Thoracic aorta (tissue), 2 donors: ENCODE measurements around the gene FSTL4. TPM values are rescaled to one million over a fixed set of nuclear protein-coding genes. Genes with fewer than 3 reads are reported as not detected.

Experiments used
- ATAC-seq: fragments of 150-250 bp; one replicate; pipeline ENCODE4 v1.8.0; 2017; ENCODE audit warnings: low read depth; ENCODE audit not compliant: insufficient number of reproducible peaks, low FRiP score
- DNase-seq: peaks from one replicate; pipeline ENCODE4 v3.0.0-alpha.2; 2020; ENCODE audit warnings: low spot score
- H3K27ac ChIP-seq, 2 donors: fragments of 200-600 bp; sonication (generic); 1 replicate in 1 of 2; 2 replicates in 1 of 2; pipeline ENCODE4 v1.5.1; 2016; ENCODE audit warnings: mild to moderate bottlenecking in 2 of 2, moderate library complexity in 2 of 2
- H3K27me3 ChIP-seq: fragments of 200-600 bp; sonication (generic); replicated peaks from 2 replicates; pipeline ENCODE4 v1.6.0; 2016; ENCODE audit warnings: mild to moderate bottlenecking; ENCODE audit not compliant: insufficient read depth
- H3K36me3 ChIP-seq: fragments of 200-600 bp; sonication (generic); one replicate; pipeline ENCODE4 v1.5.1; 2016
- H3K4me1 ChIP-seq, 2 donors: fragments of 200-600 bp; sonication (generic); 1 replicate in 1 of 2; 2 replicates in 1 of 2; pipeline versions ENCODE4 v1.5.1 to v1.6.0; 2016; ENCODE audit warnings: low read depth in 2 of 2, mild to moderate bottlenecking in 1 of 2; ENCODE audit not compliant: control insufficient read depth in 1 of 2
- H3K4me3 ChIP-seq: fragments of 200-600 bp; sonication (generic); 2 replicates; pipeline ENCODE4 v1.5.1; 2016; ENCODE audit warnings: mild to moderate bottlenecking
- H3K9me3 ChIP-seq: fragments of 200-600 bp; sonication (generic); 2 replicates; pipeline ENCODE4 v1.5.1; 2016
- CTCF ChIP-seq: fragments of 200-600 bp; sonication (generic); IDR thresholded peaks from one replicate; pipeline ENCODE4 v1.5.1; 2019; ENCODE audit warnings: antibody characterized with exemption
- total RNA-seq, 2 donors: library from RNA; depleted of rRNA; stranded (reverse); fragments of >200 nt; gene quantifications; one replicate each; pipeline versions ENCODE4 v1.1.0 to v1.2.3, GENCODE V29; 2016

FSTL4 gene
- total RNA-seq, 2 donors from 2014 or later: not detected

GRCh38 chr5:133393776-133394476 is 218.4 kb downstream of the FSTL4 start:
- Histone ChIP-seq H3K9me3 (no peaks in the 10 kb centered on the region), H3K27ac (no peak overlapping the region), H3K27me3 (no peaks in the 10 kb centered on the region), H3K4me1 (no peaks in the 10 kb centered on the region), H3K4me3 (no peak overlapping the region), H3K36me3 (no peaks in the 10 kb centered on the region)
- ATAC-seq: no peak
- TF ChIP-seq CTCF: no peak
- DNase-seq: no peak

- Histone ChIP-seq H3K4me1 (no peaks in the 10 kb centered on the region), H3K9me3 (no peaks in the 10 kb centered on the region), H3K27ac (no peak overlapping the region), H3K4me3 (no peak overlapping the region), H3K27me3 (no peaks in the 10 kb centered on the region), H3K36me3 (no peaks in the 10 kb centered on the region)
- no peak for ATAC-seq
- no peak for DNase-seq
- no peak for TF ChIP-seq CTCF
These were observed 219.9 kb downstream of the FSTL4 start for GRCh38 chr5:133392448-133392847.

- H3K27me3 ChIP-seq: no peaks in the 10 kb centered on the region
- H3K36me3 ChIP-seq: no peaks in the 10 kb centered on the region
- H3K4me3 ChIP-seq: no peak overlapping the region
- no peaks in the 10 kb centered on the region for H3K9me3 ChIP-seq
- no peaks in the 10 kb centered on the region for H3K4me1 ChIP-seq
- TF ChIP-seq CTCF: no peak
- ATAC-seq (no peak), DNase-seq (no peak)
- H3K27ac ChIP-seq: no peak overlapping the region
These were observed 220.8 kb downstream of the FSTL4 start for GRCh38 chr5:133391354-133392136.

- H3K27me3 ChIP-seq: no peaks in the 10 kb centered on the region
- H3K36me3 ChIP-seq: no peaks in the 10 kb centered on the region
- H3K27ac ChIP-seq: no peak overlapping the region
- peak; percentile 36 for ATAC-seq
- no peaks in the 10 kb centered on the region for H3K9me3 ChIP-seq
- no peak overlapping the region for H3K4me3 ChIP-seq
- no peak for TF ChIP-seq CTCF
- H3K4me1 ChIP-seq: no peaks in the 10 kb centered on the region
- no peak for DNase-seq
These were observed 221.7 kb downstream of the FSTL4 start for GRCh38 chr5:133390416-133391353.
